GM12892 (cell line): ENCODE results near the gene CLCN4.

Experiments
- POLR2A ChIP-seq: IDR thresholded peaks from 2 replicates; pipeline ENCODE4 v1.6.1; 2011; ENCODE audit warnings: low read depth, low read length, control low read depth
- POLR2AphosphoS5 ChIP-seq: IDR thresholded peaks from 2 replicates; pipeline ENCODE4 v1.6.1; 2011; ENCODE audit warnings: low read depth, low read length, control low read depth
- TAF1 ChIP-seq: IDR thresholded peaks from 2 replicates; pipeline ENCODE4 v1.6.1; 2011; ENCODE audit warnings: low read depth, mild to moderate bottlenecking, control low read depth, low read length, borderline replicate concordance

GRCh38 chrX:10158279-10159144 is 1.7 kb downstream of the CLCN4 start:
- no peak for TF ChIP-seq POLR2A
- no peak for TF ChIP-seq TAF1
- TF ChIP-seq POLR2AphosphoS5 = no peak
